ENCODE results near the gene SRSF4. TPM values are rescaled to one million over a fixed set of nuclear protein-coding genes. Genes with fewer than 3 reads are reported as not detected.
"Not testable (repeated sequence)": the region's sequence is repeated elsewhere in the genome, so short reads cannot be mapped to it uniquely, and the experiment has no call there.

The SRSF4 gene
- total RNA-seq, 1 donor from 2014 or later, result 89.0 TPM

- DNase-seq (no peak), ATAC-seq (no peak)
- no peak for TF ChIP-seq CTCF (IDR thresholded peaks at IDR 0.05)
- Histone ChIP-seq H3K9me3 (no peaks in the 10 kb centered on the region), H3K27ac (no peak overlapping the region), H3K27me3 (no peaks in the 10 kb centered on the region), H3K4me1 (peaks cover 10% of the 10 kb centered on the region), H3K36me3 (peaks cover 99% of the 10 kb centered on the region), H3K4me3 (no peak overlapping the region)
- intact Hi-C loops (cut with DNase I), result no loop called here
These were observed 29.5 kb downstream of the SRSF4 start for GRCh38 chr1:29152046-29152805.

GRCh38 chr1:29150346-29150745, 31.4 kb downstream of the SRSF4 start:
- H3K4me1 ChIP-seq; H3K27ac ChIP-seq; intact Hi-C loops (cut with DNase I); H3K27me3 ChIP-seq; ATAC-seq; H3K9me3 ChIP-seq; DNase-seq; H3K4me3 ChIP-seq: not testable (repeated sequence)
- peaks cover 96% of the 10 kb centered on the region for H3K36me3 ChIP-seq

- intact Hi-C loops (cut with DNase I), result no loop called here
- Histone ChIP-seq H3K4me3 (no peak overlapping the region), H3K27ac (no peak overlapping the region), H3K27me3 (no peaks in the 10 kb centered on the region), H3K4me1 (no peaks in the 10 kb centered on the region), H3K36me3 (peaks cover 87% of the 10 kb centered on the region), H3K9me3 (no peaks in the 10 kb centered on the region)
- TF ChIP-seq CTCF (IDR thresholded peaks at IDR 0.05), result no peak
- DNase-seq (no peak), ATAC-seq (no peak)
These were observed 32.8 kb downstream of the SRSF4 start for GRCh38 chr1:29148656-29149491.

GRCh38 chr1:29145739-29146437, 35.8 kb downstream of the SRSF4 start:
- Histone ChIP-seq H3K27me3 (no peaks in the 10 kb centered on the region), H3K36me3 (peaks cover 60% of the 10 kb centered on the region), H3K9me3 (no peaks in the 10 kb centered on the region), H3K27ac (no peak overlapping the region), H3K4me3 (no peak overlapping the region), H3K4me1 (no peaks in the 10 kb centered on the region)
- no peak for TF ChIP-seq CTCF (IDR thresholded peaks at IDR 0.05)
- ATAC-seq (peak; percentile 28), DNase-seq (no peak)
- intact Hi-C loops (cut with DNase I), result no loop called here

GRCh38 chr1:29144178-29144577, 37.5 kb downstream of the SRSF4 start:
- Histone ChIP-seq H3K4me3 (no peak overlapping the region), H3K9me3 (no peaks in the 10 kb centered on the region), H3K36me3 (peaks cover 43% of the 10 kb centered on the region), H3K27ac (no peak overlapping the region), H3K27me3 (no peaks in the 10 kb centered on the region), H3K4me1 (no peaks in the 10 kb centered on the region)
- ATAC-seq (no peak), DNase-seq (no peak)
- intact Hi-C loops (cut with DNase I), result no loop called here
- TF ChIP-seq CTCF (IDR thresholded peaks at IDR 0.05), result no peak

All from upper lobe of right lung (tissue), 1 donor.